ENCODE measurements around the gene KTI12.

KTI12 gene

DNA sequence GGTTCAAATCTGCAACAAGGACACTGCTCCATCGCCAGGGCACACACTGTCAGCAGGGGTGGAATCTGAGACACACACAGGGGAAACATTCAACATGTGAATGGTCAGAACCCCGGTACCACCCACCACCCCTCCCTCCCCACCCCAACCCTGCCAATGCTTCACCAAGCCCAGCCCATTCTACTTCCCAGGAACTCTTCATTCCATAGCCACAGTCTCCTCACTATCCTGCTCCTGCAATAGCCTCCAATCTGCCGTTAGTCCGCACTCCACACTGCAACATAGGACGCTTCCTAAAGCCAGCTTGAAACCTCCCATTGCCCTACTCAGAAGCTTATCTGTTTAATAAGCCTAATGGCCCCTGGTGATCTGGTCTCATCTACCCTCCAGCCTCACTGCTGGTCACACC lies 35.6 kb downstream of the KTI12 start:
- Histone ChIP-seq H3K36me3 (replicated peaks; ENCODE audit: insufficient read depth, low read length) (no peaks in the 10 kb centered on the region), H3K79me2 (ENCODE audit: low read length) (no peaks in the 10 kb centered on the region), H3K27me3 (replicated peaks; ENCODE audit: insufficient read depth, low read length) (no peaks in the 10 kb centered on the region), H3K9ac (ENCODE audit: low read length) (no peak overlapping the region), H3F3A (ENCODE audit: insufficient read depth, low read length) (no peaks in the 10 kb centered on the region), H3K9me2 (replicated peaks; ENCODE audit: insufficient read depth, low read length) (no peaks in the 10 kb centered on the region), H3K27ac (ENCODE audit: low read length) (no peak overlapping the region), H4K20me1 (ENCODE audit: insufficient read depth, low read length) (no peaks in the 10 kb centered on the region), H3K4me2 (ENCODE audit: low read depth, low read length) (no peak overlapping the region), H3K4me3 (ENCODE audit: low read length) (no peak overlapping the region), H3K4me1 (ENCODE audit: low read length) (peaks cover 6% of the 10 kb centered on the region; the same call in 1 of the 2 replicates), H3K9me3 (replicated peaks; ENCODE audit: insufficient read depth, low read length) (no peaks in the 10 kb centered on the region), H2AFZ (ENCODE audit: low read length) (no peak overlapping the region)
- no peak for TF ChIP-seq EZH2 (optimal IDR thresholded peaks at IDR 0.05; ENCODE audit: low read depth, low read length)
- TF ChIP-seq, protein P1, sequence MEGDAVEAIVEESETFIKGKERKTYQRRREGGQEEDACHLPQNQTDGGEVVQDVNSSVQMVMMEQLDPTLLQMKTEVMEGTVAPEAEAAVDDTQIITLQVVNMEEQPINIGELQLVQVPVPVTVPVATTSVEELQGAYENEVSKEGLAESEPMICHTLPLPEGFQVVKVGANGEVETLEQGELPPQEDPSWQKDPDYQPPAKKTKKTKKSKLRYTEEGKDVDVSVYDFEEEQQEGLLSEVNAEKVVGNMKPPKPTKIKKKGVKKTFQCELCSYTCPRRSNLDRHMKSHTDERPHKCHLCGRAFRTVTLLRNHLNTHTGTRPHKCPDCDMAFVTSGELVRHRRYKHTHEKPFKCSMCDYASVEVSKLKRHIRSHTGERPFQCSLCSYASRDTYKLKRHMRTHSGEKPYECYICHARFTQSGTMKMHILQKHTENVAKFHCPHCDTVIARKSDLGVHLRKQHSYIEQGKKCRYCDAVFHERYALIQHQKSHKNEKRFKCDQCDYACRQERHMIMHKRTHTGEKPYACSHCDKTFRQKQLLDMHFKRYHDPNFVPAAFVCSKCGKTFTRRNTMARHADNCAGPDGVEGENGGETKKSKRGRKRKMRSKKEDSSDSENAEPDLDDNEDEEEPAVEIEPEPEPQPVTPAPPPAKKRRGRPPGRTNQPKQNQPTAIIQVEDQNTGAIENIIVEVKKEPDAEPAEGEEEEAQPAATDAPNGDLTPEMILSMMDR (IDR thresholded peaks at IDR 0.05; ENCODE audit: low read length) = no peak
- TF ChIP-seq EZH2phosphoT487 (IDR thresholded peaks at IDR 0.05; ENCODE audit: low read length) = no peak
- DNase-seq = no peak

DNA sequence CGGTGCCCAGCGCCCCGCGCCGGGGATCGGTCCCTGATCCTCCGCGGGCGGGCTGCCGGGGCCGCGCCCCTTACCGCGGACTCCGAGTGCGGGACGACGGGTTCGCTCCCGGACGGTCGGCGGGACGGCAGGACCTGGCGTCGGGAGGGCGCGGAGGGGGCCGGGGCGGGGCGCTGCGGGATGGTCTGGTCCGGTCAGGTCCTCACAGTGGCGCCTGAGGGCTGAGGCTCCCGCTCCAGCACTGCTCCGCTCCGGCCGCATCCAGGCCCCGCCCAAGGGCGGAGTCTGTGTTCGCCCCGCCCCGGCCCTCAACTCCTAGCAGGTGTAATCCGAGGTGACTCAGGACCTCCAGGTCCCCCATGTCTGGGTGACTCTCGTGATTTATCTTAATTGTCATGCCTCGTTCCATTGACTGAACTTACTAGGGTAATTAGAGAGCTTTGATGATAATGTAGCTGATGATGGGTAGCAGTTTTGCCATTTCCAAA lies 43.1 kb downstream of the KTI12 start, which contains the start of gene RAB3B:
RAB3B (minus strand) TSS at position 223 of the 488 bp plus-strand sequence. CDS start 13,583 bp downstream, outside the sequence.
- TF ChIP-seq, protein P1 (IDR thresholded peaks at IDR 0.05; ENCODE audit: low read length) = no peak
- TF ChIP-seq EZH2 (optimal IDR thresholded peaks at IDR 0.05; ENCODE audit: low read depth, low read length) = no peak
- no peak for TF ChIP-seq EZH2phosphoT487 (IDR thresholded peaks at IDR 0.05; ENCODE audit: low read length)
- peaks cover 4% of the 10 kb centered on the region; the same call in 1 of the 2 replicates for H3K4me1 ChIP-seq (ENCODE audit: low read length)
- 0 out of 2 replicates have a peak, but pooled peaks cover 3% of the 10 kb centered on the region for H3K79me2 ChIP-seq (ENCODE audit: low read length)
- peak within 1 kb of the TSS; percentile 71 for H3K4me3 ChIP-seq (ENCODE audit: low read length)
- no peaks in the 10 kb centered on the region for H3K9me2 ChIP-seq (replicated peaks; ENCODE audit: insufficient read depth, low read length)
- H4K20me1 ChIP-seq (ENCODE audit: insufficient read depth, low read length) = no peaks in the 10 kb centered on the region
- H3K9me3 ChIP-seq (replicated peaks; ENCODE audit: insufficient read depth, low read length) = no peaks in the 10 kb centered on the region
- H3K27ac ChIP-seq (ENCODE audit: low read length) = no peak within 1 kb of the TSS
- H3F3A ChIP-seq (ENCODE audit: insufficient read depth, low read length) = no peaks in the 10 kb centered on the region; the same call in 1 of the 2 replicates
- peak; percentile 86 for DNase-seq
- peak within 1 kb of the TSS; percentile 90 for H2AFZ ChIP-seq (ENCODE audit: low read length)
- H3K9ac ChIP-seq (ENCODE audit: low read length) = peak within 1 kb of the TSS; percentile 64
- peak within 1 kb of the TSS; percentile 49 for H3K4me2 ChIP-seq (ENCODE audit: low read depth, low read length)
- no peaks in the 10 kb centered on the region for H3K27me3 ChIP-seq (replicated peaks; ENCODE audit: insufficient read depth, low read length)
- no peaks in the 10 kb centered on the region for H3K36me3 ChIP-seq (replicated peaks; ENCODE audit: insufficient read depth, low read length)

DNA sequence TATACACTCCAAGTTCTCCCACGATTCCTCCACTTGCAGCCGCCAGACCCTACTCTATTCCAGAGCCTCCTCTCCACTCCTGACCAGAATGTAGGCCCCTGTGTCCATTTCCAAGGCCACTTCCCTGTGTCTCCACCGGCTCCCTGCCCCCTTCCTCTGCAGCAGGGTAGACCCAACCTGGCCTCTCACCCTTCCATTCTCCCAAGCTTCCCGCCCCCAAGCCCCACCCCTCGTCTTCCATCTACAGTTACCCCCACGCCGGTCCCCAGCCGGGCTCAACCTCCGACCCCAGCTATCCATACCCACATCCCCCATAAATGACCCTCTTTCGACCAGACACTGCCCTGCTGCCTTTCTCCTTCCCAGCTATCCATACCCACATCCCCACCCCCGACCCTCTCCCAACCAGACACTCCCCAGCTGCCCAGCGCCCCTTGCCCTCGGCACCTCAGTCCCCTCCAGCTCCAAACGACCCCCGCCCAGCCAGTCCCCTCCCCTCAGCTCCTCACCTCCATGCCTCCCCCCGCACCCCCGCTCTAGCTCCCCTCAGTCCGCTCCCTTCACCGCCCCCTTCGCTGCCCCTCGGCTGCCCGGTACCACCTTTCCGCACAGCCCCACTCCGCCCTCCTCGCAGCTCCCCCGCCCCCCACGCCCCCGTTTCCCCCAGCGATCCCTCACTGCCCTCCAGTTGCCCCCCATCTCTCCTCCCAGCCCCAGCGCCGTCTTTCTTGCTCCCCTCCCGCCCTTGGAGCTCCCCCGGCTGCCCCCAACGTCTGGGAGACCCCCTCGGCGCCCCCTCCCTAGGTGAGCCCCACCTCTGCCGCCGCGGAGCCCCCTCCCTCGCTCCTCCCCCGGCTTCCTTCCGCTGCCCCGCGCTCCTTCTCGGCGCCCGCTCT lies 43.8 kb downstream of the KTI12 start:
- no peak for DNase-seq

More for the DNA sequence above, 43.8 kb downstream of the KTI12 start:
- Histone ChIP-seq H3F3A (ENCODE audit: insufficient read depth, low read length) (no peaks in the 10 kb centered on the region; the same call in 1 of the 2 replicates), H3K9me2 (replicated peaks; ENCODE audit: insufficient read depth, low read length) (no peaks in the 10 kb centered on the region), H3K36me3 (replicated peaks; ENCODE audit: insufficient read depth, low read length) (no peaks in the 10 kb centered on the region), H4K20me1 (ENCODE audit: insufficient read depth, low read length) (no peaks in the 10 kb centered on the region), H2AFZ (ENCODE audit: low read length) (peak overlapping the region; percentile 90), H3K4me2 (ENCODE audit: low read depth, low read length) (peak overlapping the region; percentile 49; the same call in 1 of the 2 replicates), H3K27ac (ENCODE audit: low read length) (no peak overlapping the region), H3K9me3 (replicated peaks; ENCODE audit: insufficient read depth, low read length) (no peaks in the 10 kb centered on the region), H3K27me3 (replicated peaks; ENCODE audit: insufficient read depth, low read length) (no peaks in the 10 kb centered on the region), H3K9ac (ENCODE audit: low read length) (peak overlapping the region; percentile 64), H3K4me1 (ENCODE audit: low read length) (peaks cover 8% of the 10 kb centered on the region), H3K4me3 (ENCODE audit: low read length) (peak overlapping the region; percentile 71), H3K79me2 (ENCODE audit: low read length) (0 out of 2 replicates have a peak, but pooled peaks cover 3% of the 10 kb centered on the region)
- no peak for TF ChIP-seq EZH2 (optimal IDR thresholded peaks at IDR 0.05; ENCODE audit: low read depth, low read length)
- no peak for TF ChIP-seq EZH2phosphoT487 (IDR thresholded peaks at IDR 0.05; ENCODE audit: low read length)
- TF ChIP-seq, protein P1 (IDR thresholded peaks at IDR 0.05; ENCODE audit: low read length) = no peak

Measured in MM.1S (cell line).